HepG2 (cell line): ENCODE measurements around the gene CACNB4. TPM values are rescaled to one million over a fixed set of nuclear protein-coding genes. Genes with fewer than 3 reads are reported as not detected.

ENCODE experiments used
- ASH2L ChIP-seq: fragments of 300-600, 200-600 bp; sonication (generic); IDR thresholded peaks from 2 replicates; pipeline ENCODE4 v1.7.0; 2017; ENCODE audit warnings: low read depth, mild to moderate bottlenecking, moderate library complexity, mixed read lengths, low read length; ENCODE audit not compliant: insufficient read length
- DMAP1 ChIP-seq: IDR thresholded peaks from 2 replicates; pipeline ENCODE4 v1.6.1; 2016
- E2F2 ChIP-seq: sonication (generic); formaldehyde crosslinking; IDR thresholded peaks from 2 replicates; pipeline ENCODE4 v1.4.0; 2020; ENCODE audit warnings: missing genetic modification reagents, borderline replicate concordance
- FUBP1 ChIP-seq: sonication (generic); formaldehyde crosslinking; IDR thresholded peaks from 2 replicates; pipeline ENCODE4 v1.5.1; 2020; ENCODE audit warnings: missing genetic modification reagents, mild to moderate bottlenecking, borderline replicate concordance
- GRHL1 ChIP-seq: sonication (generic); formaldehyde crosslinking; conservative IDR thresholded peaks from 2 replicates; pipeline ENCODE4 v1.8.0; 2022; ENCODE audit warnings: missing genetic modification reagents
- KDM1A ChIP-seq: IDR thresholded peaks from 2 replicates; pipeline ENCODE4 v1.6.1; 2016; ENCODE audit warnings: missing compliant biosample characterization
- LCORL ChIP-seq, 2 experiments: fragments of 450-650 bp in 1 of 2; sonication (generic) in 1 of 2; formaldehyde crosslinking in 1 of 2; IDR thresholded peaks; 2 replicates each; pipeline versions ENCODE4 v1.5.0 to v1.6.1; 2017 to 2020; ENCODE audit warnings: antibody characterized with exemption in 1 of 2, missing genetic modification reagents in 1 of 2
- NCOR1 ChIP-seq: fragments of 200-600 bp; sonication (generic); IDR thresholded peaks from 2 replicates; pipeline ENCODE4 v1.7.0; 2017; ENCODE audit warnings: antibody characterized with exemption, low read length, borderline replicate concordance
- TRAFD1 ChIP-seq: sonication (generic); formaldehyde crosslinking; IDR thresholded peaks from 2 replicates; pipeline ENCODE4 v1.5.1; 2020; ENCODE audit warnings: missing genetic modification reagents, mild to moderate bottlenecking, borderline replicate concordance
- ZBTB39 ChIP-seq: sonication (generic); formaldehyde crosslinking; IDR thresholded peaks from 2 replicates; pipeline ENCODE4 v1.5.0; 2020; ENCODE audit warnings: missing genetic modification reagents
- ZBTB4 ChIP-seq: sonication (generic); formaldehyde crosslinking; IDR thresholded peaks from 2 replicates; pipeline ENCODE4 v1.4.0; 2020; ENCODE audit warnings: missing genetic modification reagents, mild to moderate bottlenecking, borderline replicate concordance
- ZFP1 ChIP-seq: IDR thresholded peaks from 2 replicates; pipeline ENCODE4 v1.6.1; 2016
- ZNF331 ChIP-seq: sonication (generic); formaldehyde crosslinking; IDR thresholded peaks from 2 replicates; pipeline ENCODE4 v1.4.0; 2020; ENCODE audit warnings: missing genetic modification reagents
- ZNF451 ChIP-seq: sonication (generic); formaldehyde crosslinking; IDR thresholded peaks from 2 replicates; pipeline ENCODE4 v1.5.0; 2020; ENCODE audit warnings: mild to moderate bottlenecking, missing genetic modification reagents
- ZSCAN29 ChIP-seq: sonication (generic); formaldehyde crosslinking; conservative IDR thresholded peaks from 2 replicates; pipeline ENCODE4 v1.4.0; 2020; ENCODE audit warnings: mild to moderate bottlenecking, missing genetic modification reagents
- polyA plus RNA-seq, 8 experiments: library from polyadenylated mRNA; depleted of rRNA in 3 of 8; stranded (reverse) in 7 of 8; unstranded in 1 of 8; fragments of >200 nt; fragmentation: Illumina TruSeq in 4 of 8; extraction: Trizol in 4 of 8; gene quantifications; 2 replicates each; pipeline versions ENCODE4 v1.2.1 to v1.2.3, GENCODE V29; 2011 to 2016; ENCODE audit warnings: low read depth in 4 of 8, missing spikeins in 1 of 8, mixed read lengths in 1 of 8; ENCODE audit not compliant: insufficient read depth in 1 of 8
- total RNA-seq, 5 experiments: library from RNA; depleted of rRNA; stranded (reverse); fragments of >200 nt; fragmentation: Illumina TruSeq; extraction: Trizol; gene quantifications; 2 replicates each; pipeline ENCODE4 v1.2.3, GENCODE V29; 2016; ENCODE audit warnings: low read depth in 1 of 5

CACNB4 gene
- total and polyA plus RNA-seq, 2 of the 13 experiments (the other 11 are each of a cell fraction or from before 2014, with no cell fraction given): 5.1 to 14.3 TPM

- no peak for TF ChIP-seq TRAFD1 (CRISPR knock-in tag)
- no peak for TF ChIP-seq ZBTB39 (CRISPR knock-in tag)
- TF ChIP-seq E2F2: no peak
- no peak for TF ChIP-seq ZNF451 (CRISPR knock-in tag)
- TF ChIP-seq ZNF331 (CRISPR knock-in tag): peak; percentile 87; the same call in 1 of the 2 replicates
- 0 out of 2 replicates have a peak, but pooled peaks have one; percentile 69 for TF ChIP-seq ZSCAN29 (CRISPR knock-in tag)
- TF ChIP-seq KDM1A: no peak
- TF ChIP-seq ZFP1 (CRISPR knock-in tag): no peak
- TF ChIP-seq ZBTB4 (CRISPR knock-in tag): no peak
- TF ChIP-seq GRHL1: no peak
- TF ChIP-seq LCORL (IDR thresholded peaks at IDR 0.05): no peak
- peak; percentile 76; the same call in 1 of the 2 replicates for TF ChIP-seq LCORL (CRISPR knock-in tag; IDR thresholded peaks at IDR 0.05)
- no peak for TF ChIP-seq FUBP1
- TF ChIP-seq DMAP1 (CRISPR knock-in tag): peak; percentile 42; the same call in 1 of the 2 replicates
- TF ChIP-seq ASH2L: peak; percentile 50
- TF ChIP-seq NCOR1: no peak
These were observed 255.8 kb downstream of the CACNB4 start (continued) for GRCh38 chr2:151842830-151843690.
